ENCODE measurements around the gene OXA1L.
"Not testable (repeated sequence)": the region's sequence is repeated elsewhere in the genome, so short reads cannot be mapped to it uniquely, and the experiment has no call there.

OXA1L gene

GRCh38 chr14:22766457-22767322 lies at the start of gene OXA1L:
OXA1L (plus strand) TSS chr14:22766688; CDS start chr14:22766702, 14 bp downstream.
- DNase-seq (ENCODE audit: low read depth) = peak; percentile 93

GRCh38 chr14:22718091-22718490 lies 48.4 kb upstream of the OXA1L start:
- DNase-seq (ENCODE audit: low read depth) = no peak

GRCh38 chr14:22721213-22721612 lies 45.3 kb upstream of the OXA1L start:
- no peak for DNase-seq (ENCODE audit: low read depth)

- no peak for DNase-seq (ENCODE audit: low read depth)
Observed at GRCh38 chr14:22723815-22724214, 42.7 kb upstream of the OXA1L start.

- DNase-seq (ENCODE audit: low read depth) = not testable (repeated sequence)
Observed at GRCh38 chr14:22724847-22725246, 41.6 kb upstream of the OXA1L start.

- DNase-seq (ENCODE audit: low read depth) = not testable (repeated sequence)
Observed at GRCh38 chr14:22725374-22725773, 41.1 kb upstream of the OXA1L start.

GRCh38 chr14:22726012-22726411 lies 40.5 kb upstream of the OXA1L start:
- no peak for DNase-seq (ENCODE audit: low read depth)

- DNase-seq (ENCODE audit: low read depth) = not testable (repeated sequence)
Observed at GRCh38 chr14:22732062-22732461, 34.4 kb upstream of the OXA1L start.

- DNase-seq (ENCODE audit: low read depth) = no peak
Observed at GRCh38 chr14:22733829-22734228, 32.7 kb upstream of the OXA1L start.

- no peak for DNase-seq (ENCODE audit: low read depth)
Observed at GRCh38 chr14:22735096-22735495, 31.4 kb upstream of the OXA1L start.

GRCh38 chr14:22736384-22736783 lies 30.1 kb upstream of the OXA1L start:
- DNase-seq (ENCODE audit: low read depth) = not testable (repeated sequence)

- no peak for DNase-seq (ENCODE audit: low read depth)
Observed at GRCh38 chr14:22737052-22737451, 29.4 kb upstream of the OXA1L start.

GRCh38 chr14:22739423-22739822 lies 27.1 kb upstream of the OXA1L start:
- no peak for DNase-seq (ENCODE audit: low read depth)

GRCh38 chr14:22740020-22740419 lies 26.5 kb upstream of the OXA1L start:
- DNase-seq (ENCODE audit: low read depth) = no peak

GRCh38 chr14:22747769-22748168 lies 18.7 kb upstream of the OXA1L start:
- DNase-seq (ENCODE audit: low read depth) = no peak

- DNase-seq (ENCODE audit: low read depth) = no peak
Observed at GRCh38 chr14:22748206-22748605, 18.3 kb upstream of the OXA1L start.

- no peak for DNase-seq (ENCODE audit: low read depth)
Observed at GRCh38 chr14:22748631-22749068, 17.8 kb upstream of the OXA1L start.

GRCh38 chr14:22752422-22752821 lies 14.1 kb upstream of the OXA1L start:
- DNase-seq (ENCODE audit: low read depth) = no peak

- no peak for DNase-seq (ENCODE audit: low read depth)
Observed at GRCh38 chr14:22753586-22753985, 12.9 kb upstream of the OXA1L start.

- DNase-seq (ENCODE audit: low read depth) = not testable (repeated sequence)
Observed at GRCh38 chr14:22757972-22758650, 8.4 kb upstream of the OXA1L start.

GRCh38 chr14:22761734-22762133 lies 4.8 kb upstream of the OXA1L start:
- DNase-seq (ENCODE audit: low read depth) = no peak

GRCh38 chr14:22764382-22764781 lies 2.1 kb upstream of the OXA1L start:
- DNase-seq (ENCODE audit: low read depth) = no peak

GRCh38 chr14:22767323-22767589 lies 768 bp downstream of the OXA1L start:
- DNase-seq (ENCODE audit: low read depth) = no peak

GRCh38 chr14:22768947-22769346 lies 2.5 kb downstream of the OXA1L start:
- DNase-seq (ENCODE audit: low read depth) = no peak

All from activated T-cell treated with anti-CD3 and anti-CD28 coated beads for 1 hour (primary cell).